HL-60 (cell line): ENCODE results near the gene LAMA2.

Experiments
- DNase-seq, 2 experiments: peaks; one replicate each; pipeline ENCODE4 v3.0.0-alpha.2; 2010 to 2020; ENCODE audit warnings: low read depth in 1 of 2, low spot score in 1 of 2
- H3K27ac ChIP-seq: fragments of 250-450 bp; sonication (Bioruptor Pico); replicated peaks from 2 replicates; pipeline ENCODE4 v1.5.1; 2020; ENCODE audit warnings: mild to moderate bottlenecking, moderate library complexity
- H3K27me3 ChIP-seq: fragments of 250-450 bp; sonication (Bioruptor Pico); 2 replicates; pipeline ENCODE4 v1.5.1; 2021; ENCODE audit warnings: mild to moderate bottlenecking, moderate library complexity; ENCODE audit not compliant: insufficient read depth, poor library complexity, severe bottlenecking
- H3K4me3 ChIP-seq: replicated peaks from 2 replicates; pipeline ENCODE4 v1.5.1; 2011; ENCODE audit warnings: mild to moderate bottlenecking, control low read depth, low read length; ENCODE audit not compliant: insufficient read depth
- GABPA ChIP-seq: IDR thresholded peaks from 2 replicates; pipeline ENCODE4 v1.6.1; 2012; ENCODE audit warnings: low read depth
- POLR2AphosphoS5 ChIP-seq: IDR thresholded peaks from 2 replicates; pipeline ENCODE4 v1.6.1; 2012; ENCODE audit warnings: low read depth
- SPI1 ChIP-seq: IDR thresholded peaks from 2 replicates; pipeline ENCODE4 v1.6.1; 2012; ENCODE audit warnings: low read depth, mild to moderate bottlenecking, borderline replicate concordance
- TF ChIP-seq, protein P1 (sequence below): IDR thresholded peaks from one replicate; pipeline ENCODE4 v1.5.1; 2011; ENCODE audit warnings: low read length, control low read depth, inconsistent platforms; ENCODE audit not compliant: insufficient read depth
- TF ChIP-seq, protein P2 (sequence below): IDR thresholded peaks from 2 replicates; pipeline ENCODE4 v1.6.1; 2012; ENCODE audit warnings: low read depth; ENCODE audit not compliant: insufficient replicate concordance

Gene LAMA2

DNA sequence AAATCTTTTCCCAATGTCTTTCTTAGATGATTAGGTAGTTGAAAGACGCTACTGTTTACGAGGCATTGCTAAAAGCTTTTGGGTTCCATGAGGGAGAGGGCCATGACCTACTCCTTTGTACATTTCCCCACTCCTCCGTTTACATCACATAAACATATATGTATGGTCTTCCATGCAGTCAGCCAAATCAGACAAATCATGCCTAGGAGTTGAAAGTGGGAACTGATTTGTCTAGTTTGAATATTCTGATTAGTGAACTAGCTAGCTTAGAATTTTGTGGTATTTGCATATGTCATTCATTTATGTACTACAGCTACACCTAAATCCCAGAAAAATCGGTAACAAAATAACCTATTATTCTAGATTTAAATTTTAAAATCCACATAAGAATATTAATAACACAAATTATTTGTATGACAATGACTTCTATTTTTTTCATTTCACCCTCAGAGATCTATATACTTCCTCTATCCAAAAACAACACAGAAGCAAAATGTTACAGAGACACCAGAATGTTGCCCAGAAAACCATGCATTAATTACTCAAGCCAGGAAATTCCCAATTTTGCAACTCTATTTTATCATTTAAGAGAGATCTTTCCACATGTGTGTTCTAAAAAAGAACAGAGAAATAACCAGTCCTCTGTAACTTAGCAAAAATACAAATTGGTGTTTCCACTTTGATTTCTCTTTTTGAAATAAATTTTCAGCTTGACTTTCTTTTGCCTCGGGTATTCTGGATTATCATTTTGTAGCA, 231.9 kb downstream of the LAMA2 start:
- Histone ChIP-seq H3K4me3 (no peak overlapping the region), H3K27me3 (no peaks in the 10 kb centered on the region), H3K27ac (no peak overlapping the region)
- no peak for DNase-seq
- no peak for TF ChIP-seq GABPA
- TF ChIP-seq, protein P1, sequence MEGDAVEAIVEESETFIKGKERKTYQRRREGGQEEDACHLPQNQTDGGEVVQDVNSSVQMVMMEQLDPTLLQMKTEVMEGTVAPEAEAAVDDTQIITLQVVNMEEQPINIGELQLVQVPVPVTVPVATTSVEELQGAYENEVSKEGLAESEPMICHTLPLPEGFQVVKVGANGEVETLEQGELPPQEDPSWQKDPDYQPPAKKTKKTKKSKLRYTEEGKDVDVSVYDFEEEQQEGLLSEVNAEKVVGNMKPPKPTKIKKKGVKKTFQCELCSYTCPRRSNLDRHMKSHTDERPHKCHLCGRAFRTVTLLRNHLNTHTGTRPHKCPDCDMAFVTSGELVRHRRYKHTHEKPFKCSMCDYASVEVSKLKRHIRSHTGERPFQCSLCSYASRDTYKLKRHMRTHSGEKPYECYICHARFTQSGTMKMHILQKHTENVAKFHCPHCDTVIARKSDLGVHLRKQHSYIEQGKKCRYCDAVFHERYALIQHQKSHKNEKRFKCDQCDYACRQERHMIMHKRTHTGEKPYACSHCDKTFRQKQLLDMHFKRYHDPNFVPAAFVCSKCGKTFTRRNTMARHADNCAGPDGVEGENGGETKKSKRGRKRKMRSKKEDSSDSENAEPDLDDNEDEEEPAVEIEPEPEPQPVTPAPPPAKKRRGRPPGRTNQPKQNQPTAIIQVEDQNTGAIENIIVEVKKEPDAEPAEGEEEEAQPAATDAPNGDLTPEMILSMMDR, result no peak
- TF ChIP-seq SPI1, result no peak
- no peak for TF ChIP-seq POLR2AphosphoS5
- TF ChIP-seq, protein P2, sequence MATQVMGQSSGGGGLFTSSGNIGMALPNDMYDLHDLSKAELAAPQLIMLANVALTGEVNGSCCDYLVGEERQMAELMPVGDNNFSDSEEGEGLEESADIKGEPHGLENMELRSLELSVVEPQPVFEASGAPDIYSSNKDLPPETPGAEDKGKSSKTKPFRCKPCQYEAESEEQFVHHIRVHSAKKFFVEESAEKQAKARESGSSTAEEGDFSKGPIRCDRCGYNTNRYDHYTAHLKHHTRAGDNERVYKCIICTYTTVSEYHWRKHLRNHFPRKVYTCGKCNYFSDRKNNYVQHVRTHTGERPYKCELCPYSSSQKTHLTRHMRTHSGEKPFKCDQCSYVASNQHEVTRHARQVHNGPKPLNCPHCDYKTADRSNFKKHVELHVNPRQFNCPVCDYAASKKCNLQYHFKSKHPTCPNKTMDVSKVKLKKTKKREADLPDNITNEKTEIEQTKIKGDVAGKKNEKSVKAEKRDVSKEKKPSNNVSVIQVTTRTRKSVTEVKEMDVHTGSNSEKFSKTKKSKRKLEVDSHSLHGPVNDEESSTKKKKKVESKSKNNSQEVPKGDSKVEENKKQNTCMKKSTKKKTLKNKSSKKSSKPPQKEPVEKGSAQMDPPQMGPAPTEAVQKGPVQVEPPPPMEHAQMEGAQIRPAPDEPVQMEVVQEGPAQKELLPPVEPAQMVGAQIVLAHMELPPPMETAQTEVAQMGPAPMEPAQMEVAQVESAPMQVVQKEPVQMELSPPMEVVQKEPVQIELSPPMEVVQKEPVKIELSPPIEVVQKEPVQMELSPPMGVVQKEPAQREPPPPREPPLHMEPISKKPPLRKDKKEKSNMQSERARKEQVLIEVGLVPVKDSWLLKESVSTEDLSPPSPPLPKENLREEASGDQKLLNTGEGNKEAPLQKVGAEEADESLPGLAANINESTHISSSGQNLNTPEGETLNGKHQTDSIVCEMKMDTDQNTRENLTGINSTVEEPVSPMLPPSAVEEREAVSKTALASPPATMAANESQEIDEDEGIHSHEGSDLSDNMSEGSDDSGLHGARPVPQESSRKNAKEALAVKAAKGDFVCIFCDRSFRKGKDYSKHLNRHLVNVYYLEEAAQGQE, result no peak

DNA sequence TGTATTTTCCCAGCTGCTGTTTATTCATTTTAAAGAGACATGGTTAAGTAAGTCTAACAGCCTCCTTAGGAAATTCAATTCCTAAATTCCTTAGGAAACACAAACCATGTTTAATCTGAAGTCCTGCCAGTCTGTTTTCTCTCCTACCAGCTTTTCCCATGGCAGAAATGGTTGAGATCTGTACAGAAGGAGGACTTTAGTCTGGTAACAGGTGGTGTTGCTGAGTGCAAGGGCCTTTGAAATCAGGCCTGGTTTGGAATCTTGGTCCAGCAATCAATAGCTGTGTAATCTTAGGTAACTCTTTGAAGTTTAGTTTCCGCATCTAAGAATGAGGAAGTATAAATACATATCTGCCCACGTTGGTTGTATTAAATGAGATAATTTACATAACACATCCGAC, 232.5 kb downstream of the LAMA2 start:
- Histone ChIP-seq H3K4me3 (no peak overlapping the region), H3K27me3 (no peaks in the 10 kb centered on the region), H3K27ac (no peak overlapping the region)
- DNase-seq, result no peak
- TF ChIP-seq POLR2AphosphoS5 (no peak), SPI1 (no peak), GABPA (no peak)
- TF ChIP-seq, protein P1, result no peak
- TF ChIP-seq, protein P2, result no peak

DNA sequence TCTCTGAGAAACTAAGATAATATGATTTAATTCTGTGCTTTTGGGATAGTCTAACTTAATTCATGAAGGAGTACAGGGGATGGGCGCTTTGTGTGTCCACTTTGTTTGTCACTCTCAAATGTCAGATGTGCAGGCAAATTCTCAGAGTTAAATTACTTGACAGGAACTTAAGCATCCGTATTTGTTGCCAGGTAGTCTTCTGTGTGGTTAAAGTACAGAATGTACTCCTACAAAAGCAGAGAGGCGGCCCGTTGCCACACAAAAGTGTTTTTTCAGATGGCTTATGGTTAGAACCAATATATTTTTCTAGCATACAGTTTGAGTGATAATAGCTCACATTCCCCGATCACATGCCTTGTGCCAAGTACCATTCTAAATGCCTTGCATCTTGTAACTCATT, 234.4 kb downstream of the LAMA2 start:
- H3K27ac ChIP-seq, result no peak overlapping the region
- no peak overlapping the region for H3K4me3 ChIP-seq
- H3K27me3 ChIP-seq, result no peaks in the 10 kb centered on the region
- TF ChIP-seq GABPA (no peak), SPI1 (no peak)
- TF ChIP-seq, protein P1, result no peak
- TF ChIP-seq, protein P2, result no peak
- DNase-seq, result no peak
